HG02938 (cell line): ENCODE measurements around the gene DCHS2.

Source experiments
- ATAC-seq: cut with Tn5 transposase; IDR thresholded peaks from one replicate; pipeline ENCODE4 v1.9.1; 2021; ENCODE audit warnings: mild to moderate bottlenecking, moderate library complexity; ENCODE audit not compliant: unreplicated experiment

Gene DCHS2

GRCh38 chr4:154490583-154491340 lies 837 bp downstream of the DCHS2 start:
- peak; percentile 46 for ATAC-seq

- ATAC-seq, result no peak
Measured at GRCh38 chr4:154490234-154490582, 1.4 kb downstream of the DCHS2 start.

GRCh38 chr4:154489558-154490233 lies 1.9 kb downstream of the DCHS2 start:
- ATAC-seq, result no peak

DNA sequence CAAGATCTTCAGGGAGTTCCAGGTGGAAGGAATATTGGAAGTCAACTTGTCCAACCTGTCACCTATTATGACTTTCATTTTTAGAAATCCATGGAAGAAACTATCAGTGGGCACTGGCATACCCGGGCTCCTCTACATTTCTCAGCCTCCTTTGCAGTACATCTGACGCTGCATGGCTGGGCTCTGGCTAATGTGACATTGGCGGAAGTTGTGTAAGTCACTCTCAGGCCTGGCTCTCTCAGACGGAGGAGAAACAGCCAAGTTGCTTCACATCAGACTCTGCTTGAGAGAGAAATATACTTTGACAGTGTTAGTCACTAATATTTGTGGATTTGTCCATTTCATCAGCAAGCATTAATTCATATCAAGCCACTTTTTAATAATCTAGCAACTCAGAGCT lies 4.5 kb downstream of the DCHS2 start:
- ATAC-seq, result no peak

GRCh38 chr4:154485127-154485773 lies 6.3 kb downstream of the DCHS2 start:
- peak; percentile 99 for ATAC-seq

DNA sequence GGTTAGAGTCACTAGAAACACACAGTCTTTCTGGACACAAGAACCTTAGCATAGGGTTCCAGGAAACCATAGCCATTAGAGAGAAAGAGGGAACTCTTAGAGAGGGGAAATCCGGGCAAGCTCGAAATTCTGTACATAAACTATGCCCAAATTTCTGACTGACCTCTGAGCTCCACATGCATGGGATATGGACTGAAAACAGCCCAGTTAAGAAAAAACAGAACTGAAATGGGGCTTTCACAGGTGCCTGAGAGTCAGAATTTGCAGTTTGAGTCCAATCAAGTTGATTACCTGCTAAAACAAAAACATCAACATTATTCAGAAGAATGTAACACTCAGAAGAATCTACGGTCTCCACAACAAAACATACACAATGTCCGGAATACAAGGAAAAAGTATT lies 13.1 kb downstream of the DCHS2 start:
- peak; percentile 23 for ATAC-seq

DNA sequence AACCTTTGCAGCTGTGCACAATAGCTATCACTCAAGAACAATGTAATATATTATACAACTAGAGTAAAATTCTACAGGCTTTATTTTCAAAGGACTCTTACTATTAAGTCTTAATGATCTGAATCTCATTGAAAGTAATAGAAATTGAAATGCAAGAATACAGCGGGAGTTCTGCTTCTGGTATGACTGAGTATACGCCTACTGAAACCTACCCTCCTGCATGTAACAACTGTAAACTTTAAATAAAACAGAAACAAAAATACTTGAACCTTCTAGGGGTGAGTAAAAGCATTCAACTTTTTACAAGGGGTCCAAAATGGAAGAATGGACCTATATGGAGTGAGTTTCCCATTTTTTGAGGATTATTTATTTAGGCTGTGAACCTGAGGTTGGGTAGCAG lies 13.5 kb downstream of the DCHS2 start:
- peak; percentile 92 for ATAC-seq

GRCh38 chr4:154476232-154476631 lies 15.4 kb downstream of the DCHS2 start:
- no peak for ATAC-seq

DNA sequence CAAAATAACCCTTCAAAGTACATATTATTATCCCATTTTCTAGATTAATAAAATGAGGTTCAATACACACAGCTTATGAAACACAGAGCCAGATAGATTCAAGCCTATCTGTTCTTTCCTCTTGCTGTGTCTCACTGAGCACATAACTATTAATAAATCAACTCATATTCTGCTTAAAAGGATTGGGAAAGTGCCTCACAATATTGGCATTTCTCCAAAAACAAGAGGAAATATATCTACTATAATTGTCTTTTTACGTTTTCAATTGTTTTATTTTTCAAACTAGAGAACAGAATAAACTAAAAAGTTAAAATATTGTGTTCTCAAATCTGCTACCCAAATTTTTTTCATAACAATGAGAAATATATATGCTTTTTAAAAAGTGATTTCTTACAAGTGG lies 15.8 kb downstream of the DCHS2 start:
- ATAC-seq, result no peak

GRCh38 chr4:154473497-154473896 lies 18.1 kb downstream of the DCHS2 start:
- ATAC-seq, result no peak

GRCh38 chr4:154472858-154473257 lies 18.7 kb downstream of the DCHS2 start:
- no peak for ATAC-seq

GRCh38 chr4:154471526-154472331 lies 19.9 kb downstream of the DCHS2 start:
- peak; percentile 73 for ATAC-seq

- peak; percentile 89 for ATAC-seq
Measured at GRCh38 chr4:154471032-154471431, 20.6 kb downstream of the DCHS2 start.

DNA sequence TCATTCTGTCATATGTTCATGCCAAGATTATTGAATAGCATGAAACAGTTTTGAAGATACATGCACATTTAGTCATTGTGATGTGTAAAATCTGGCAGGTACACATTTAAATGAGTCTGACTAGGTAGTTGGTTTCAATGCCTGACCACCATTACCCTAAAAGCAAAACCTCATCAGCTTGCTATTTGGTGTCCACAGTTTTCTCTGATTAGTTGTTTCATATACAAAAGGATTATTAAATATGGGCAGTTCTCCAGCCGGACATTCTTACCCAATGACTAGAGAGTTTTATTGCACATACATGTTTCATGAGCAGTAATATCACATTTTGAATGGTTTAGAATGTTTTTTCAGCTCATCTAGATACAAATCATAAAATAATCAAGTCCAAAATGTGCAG lies 23.7 kb downstream of the DCHS2 start:
- ATAC-seq, result no peak

DNA sequence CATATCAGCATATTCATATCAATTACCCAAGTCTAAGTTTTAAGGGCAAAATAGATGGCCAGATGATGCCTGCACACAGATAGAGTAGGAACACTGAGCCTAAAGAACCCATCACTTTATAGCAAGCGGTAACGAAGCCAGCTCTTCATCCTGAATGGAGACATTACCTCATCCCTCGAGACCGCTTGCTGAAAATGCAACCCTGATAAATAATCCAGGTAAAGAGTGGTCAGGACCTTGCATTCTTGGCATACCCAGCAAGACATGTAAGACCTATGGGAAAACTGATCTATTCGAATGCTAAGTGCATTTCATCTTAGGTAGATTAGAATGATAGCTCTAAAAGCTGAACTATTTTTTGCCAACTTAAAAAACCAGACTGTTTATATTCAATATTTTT lies 25.3 kb downstream of the DCHS2 start:
- ATAC-seq, result no peak

DNA sequence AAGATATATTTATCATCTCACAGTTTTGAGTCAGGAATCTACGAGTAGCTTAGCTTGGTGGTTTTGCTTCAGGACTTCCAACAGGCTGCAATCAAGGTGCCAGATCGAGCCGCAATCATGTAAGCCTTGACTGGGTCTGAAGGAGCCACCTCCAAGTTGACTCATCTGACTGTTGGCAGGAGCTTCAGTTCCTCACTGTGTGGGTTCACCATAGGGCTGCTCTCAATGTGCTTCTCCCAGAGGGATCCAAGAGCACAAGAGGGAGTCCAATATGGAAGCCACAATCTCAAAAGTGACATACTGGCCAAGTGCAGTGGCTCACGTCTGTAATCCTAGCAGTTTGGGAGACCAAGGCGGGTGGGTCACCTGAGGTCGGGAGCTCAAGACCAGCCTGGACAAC lies 26.5 kb downstream of the DCHS2 start:
- ATAC-seq, result no peak

GRCh38 chr4:154464654-154465053 lies 26.9 kb downstream of the DCHS2 start:
- ATAC-seq, result no peak

DNA sequence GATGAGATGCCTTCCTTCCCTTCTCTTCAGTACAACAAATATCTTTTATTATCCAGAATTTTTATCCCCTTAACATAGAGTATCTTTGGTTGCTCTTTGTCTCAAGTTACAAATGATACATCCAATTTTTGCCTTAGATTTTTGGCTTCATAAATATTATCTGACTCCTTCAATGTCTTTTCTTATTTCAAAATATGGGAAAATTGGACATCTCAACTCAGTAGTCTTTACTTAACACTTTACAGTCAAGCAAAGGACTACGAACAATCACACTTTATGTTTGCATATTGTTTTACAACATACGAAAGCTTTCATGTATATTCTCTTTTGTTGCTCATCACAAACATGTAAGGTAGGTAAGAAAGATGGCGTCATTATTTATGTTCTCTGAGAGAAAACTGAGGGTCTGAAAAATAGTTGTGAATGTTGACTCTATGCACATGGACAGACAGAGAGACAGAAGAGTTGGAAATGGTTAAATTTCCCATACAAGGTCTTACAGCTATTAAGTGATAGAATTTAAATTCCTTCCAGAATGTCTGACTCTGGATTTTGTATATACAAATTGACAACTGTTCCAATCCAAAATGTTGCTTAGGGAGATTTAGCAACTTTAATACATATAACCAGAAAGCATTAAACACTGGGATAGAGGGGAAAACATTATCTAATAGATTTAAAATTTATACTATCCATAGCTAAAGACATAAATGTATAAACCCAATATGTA lies 29.4 kb downstream of the DCHS2 start:
- ATAC-seq, result no peak

GRCh38 chr4:154457471-154457870 lies 34.1 kb downstream of the DCHS2 start:
- no peak for ATAC-seq

GRCh38 chr4:154456889-154457288 lies 34.7 kb downstream of the DCHS2 start:
- ATAC-seq, result no peak

- ATAC-seq, result no peak
Measured at GRCh38 chr4:154456240-154456639, 35.4 kb downstream of the DCHS2 start.
